GM12875 (cell line): ENCODE data around the gene SLC6A5.

Source experiments
- H3K4me3 ChIP-seq: one replicate; pipeline ENCODE4 v1.5.1; 2011; ENCODE audit warnings: low read depth, low read length, control low read depth
- CTCF ChIP-seq: IDR thresholded peaks from 2 replicates; pipeline ENCODE4 v1.5.1; 2011; ENCODE audit warnings: low read depth, mild to moderate bottlenecking, control low read depth, inconsistent platforms, low read length, moderate library complexity, borderline replicate concordance; ENCODE audit not compliant: insufficient read depth

The SLC6A5 gene

DNA sequence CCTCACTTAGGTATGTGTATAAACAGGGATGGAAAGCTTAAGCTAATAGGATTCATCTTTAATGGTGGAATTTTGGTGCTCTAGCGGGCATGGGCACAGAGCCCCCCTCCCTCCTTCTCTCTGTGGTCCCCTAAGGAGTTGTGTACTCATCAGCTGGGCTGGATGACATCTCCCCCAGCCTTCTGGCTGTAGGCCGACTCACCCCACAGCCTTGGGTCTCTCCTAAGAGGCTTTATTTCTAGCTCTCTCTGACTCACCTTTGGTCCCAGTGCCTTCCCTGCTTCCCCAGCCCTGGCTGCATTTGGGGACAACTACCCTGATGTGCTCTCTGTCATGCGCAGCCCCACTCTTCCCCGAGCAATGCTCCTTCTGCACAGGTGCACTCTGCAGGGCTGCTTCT is 26.9 kb downstream of the SLC6A5 start:
- no peak overlapping the region for H3K4me3 ChIP-seq
- no peak for TF ChIP-seq CTCF

GRCh38 chr11:20627026-20627425 is 27.6 kb downstream of the SLC6A5 start:
- TF ChIP-seq CTCF = no peak
- H3K4me3 ChIP-seq = no peak overlapping the region

GRCh38 chr11:20627701-20628100 is 28.3 kb downstream of the SLC6A5 start:
- no peak for TF ChIP-seq CTCF

GRCh38 chr11:20631519-20632168 is 32.2 kb downstream of the SLC6A5 start:
- H3K4me3 ChIP-seq = no peak overlapping the region
- TF ChIP-seq CTCF = no peak

More at GRCh38 chr11:20627701-20628100, 28.3 kb downstream of the SLC6A5 start:
- no peak overlapping the region for H3K4me3 ChIP-seq

DNA sequence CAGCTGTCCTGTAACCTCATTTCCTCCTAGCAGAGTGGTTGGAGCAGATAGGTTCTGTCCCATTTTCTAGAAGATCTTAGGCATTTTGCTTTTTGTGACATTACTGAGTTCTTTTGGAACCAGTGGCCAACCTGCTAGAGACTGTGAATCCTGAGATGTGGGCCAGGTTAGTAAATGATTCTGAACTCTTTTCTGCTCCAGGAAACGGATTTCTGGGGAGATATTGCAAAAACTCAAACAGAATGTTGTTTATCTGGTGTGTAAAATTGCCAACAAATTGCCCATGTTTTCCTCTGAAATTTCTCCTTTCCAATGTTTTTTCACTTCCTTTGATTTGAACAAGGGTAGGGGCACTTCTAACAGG is 32.7 kb downstream of the SLC6A5 start:
- no peak overlapping the region for H3K4me3 ChIP-seq
- TF ChIP-seq CTCF = no peak

DNA sequence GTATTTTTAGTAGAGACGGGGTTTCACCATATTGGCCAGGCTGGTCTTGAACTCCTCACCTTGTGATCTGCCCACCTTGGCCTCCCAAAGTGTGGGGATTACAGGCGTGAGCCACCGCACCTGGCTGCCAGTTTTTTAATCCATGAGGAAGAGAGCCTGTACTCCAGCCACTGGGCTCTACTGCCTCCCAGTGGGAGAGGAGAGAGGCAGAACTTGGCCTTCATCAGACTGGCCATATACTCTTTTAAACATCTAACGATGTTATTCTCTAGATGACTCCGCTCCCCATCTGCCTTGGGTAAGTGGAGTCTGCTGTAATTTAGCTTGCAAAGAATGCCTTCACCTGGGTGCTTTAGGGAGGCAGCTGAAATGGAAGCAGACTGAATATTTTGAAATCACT is 34.6 kb downstream of the SLC6A5 start:
- H3K4me3 ChIP-seq = no peak overlapping the region
- TF ChIP-seq CTCF = no peak

- no peak overlapping the region for H3K4me3 ChIP-seq
- no peak for TF ChIP-seq CTCF
Observed at GRCh38 chr11:20634781-20635180, 35.4 kb downstream of the SLC6A5 start.
